Ovary (tissue), 9 donors: ENCODE measurements around the gene KIF26B. TPM values are rescaled to one million over a fixed set of nuclear protein-coding genes. Genes with fewer than 3 reads are reported as not detected.

Experiments used
- DNase-seq, 5 donors: peaks; one replicate each; pipeline ENCODE4 v3.0.0-alpha.2; 2019 to 2020
- H3K27ac ChIP-seq, 2 donors: fragments of 200-600 bp; one replicate each; pipeline versions ENCODE4 v1.5.1 to v1.8.0; 2019 to 2022
- H3K27me3 ChIP-seq: fragments of 200-600 bp; one replicate; pipeline ENCODE4 v1.8.0; 2022
- H3K36me3 ChIP-seq: fragments of 200-600 bp; sonication (generic); one replicate; pipeline ENCODE4 v1.5.1; 2019
- H3K4me1 ChIP-seq: one replicate; pipeline ENCODE4 v1.8.1; 2013; ENCODE audit warnings: mild to moderate bottlenecking, moderate library complexity; ENCODE audit not compliant: insufficient read depth
- H3K4me3 ChIP-seq: fragments of 200-600 bp; sonication (generic); one replicate; pipeline ENCODE4 v1.5.1; 2017
- H3K9me3 ChIP-seq, 2 donors: fragments of 200-600 bp in 1 of 2; sonication (generic) in 1 of 2; one replicate each; pipeline versions ENCODE4 v1.5.1 to v1.8.1; 2013 to 2019; ENCODE audit warnings: mild to moderate bottlenecking in 1 of 2, moderate library complexity in 1 of 2
- CTCF ChIP-seq, 3 donors: fragments of 450-650 bp in 2 of 3; fragments of 200-600 bp in 1 of 3; IDR thresholded peaks; one replicate each; pipeline versions ENCODE4 v1.5.1 to v1.8.0; 2016 to 2022; ENCODE audit warnings: antibody characterized with exemption in 3 of 3, mild to moderate bottlenecking in 1 of 3
- EP300 ChIP-seq: sonication (generic); formaldehyde crosslinking; IDR thresholded peaks from one replicate; pipeline ENCODE4 v1.6.1; 2017; ENCODE audit warnings: antibody characterized with exemption
- POLR2A ChIP-seq: fragments of 450-650 bp; IDR thresholded peaks from one replicate; pipeline ENCODE4 v1.6.1; 2017; ENCODE audit warnings: antibody characterized with exemption, mild to moderate bottlenecking, moderate library complexity
- WGBS, 3 donors: extraction: QIAGEN DNeasy Blood & Tissue Kit in 1 of 3; methylation state at CpG; one replicate each; pipeline versions ENCODE4 v1.1.5 to v1.1.7; 2013 to 2017; 5-methylcytosine and 5-hydroxymethylcytosine counted together
- intact Hi-C, 4 donors: fragments of 100-400 bp; cut with DNase I; formaldehyde crosslinking; loops; one replicate each; pipeline versions ENCODE4 v1.11.0 to v1.15.1; 2022 to 2023
- polyA plus RNA-seq, 2 donors: library from polyadenylated mRNA; stranded (reverse); fragments of 200-250 nt in 1 of 2; fragments of 350-450 nt in 1 of 2; fragmentation: Illumina TruSeq in 1 of 2; extraction: RNeasy Lipid Tissue Mini Kit (QIAGEN cat#74804) in 1 of 2; gene quantifications; one replicate each; pipeline ENCODE4 v1.2.3, GENCODE V29; 2013 to 2014
- total RNA-seq, 7 donors: library from RNA; depleted of rRNA in 2 of 7; stranded (reverse); fragments of >200 nt in 2 of 7; fragmentation: NEBNext Ultra II Directional in 3 of 7; extraction: Animal tissue kit (Norgen Biotek cat#: 25700) in 3 of 7; gene quantifications; one replicate each; pipeline versions ENCODE4 v1.1.0 to v1.2.4, GENCODE V29; 2016 to 2023
- donor health status: DM: no; HTN: no; CAD: no; lungs with moderate emphysema.
- donor health status: DM: no; HTN: no; CAD: no.
- donor health status: Bipolar disorder and iron deficiency.
- donor health status: DM: yes; HTN: yes; CAD: no.
- donor health status: DM: no; HTN: no; CAD: no.
- donor health status: DM: yes; HTN: yes; CAD: no.

KIF26B gene
- total and polyA plus RNA-seq, 9 donors, result 0.28 to 4.0 (median 0.54) TPM

DNA sequence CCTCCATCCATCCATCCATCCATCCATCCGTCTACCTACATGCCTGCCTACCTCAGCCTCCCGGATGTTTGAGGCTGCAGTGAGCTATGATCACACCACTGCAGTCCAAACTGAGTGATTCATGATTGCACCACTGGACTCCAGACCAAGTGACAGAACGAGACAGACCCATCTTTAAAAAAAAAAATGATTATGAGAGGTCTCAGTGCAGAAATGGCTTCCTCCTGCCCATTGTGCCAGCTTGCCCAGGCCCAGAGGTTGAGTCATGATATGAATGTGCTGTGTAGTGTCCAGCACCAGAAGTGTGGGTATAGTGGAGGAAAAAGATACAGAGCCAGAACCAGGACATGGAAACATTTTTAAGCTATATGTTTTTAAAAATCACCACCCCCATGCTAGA is 149.9 kb downstream of the KIF26B start:
- no peaks in the 10 kb centered on the region for H3K36me3 ChIP-seq

DNA sequence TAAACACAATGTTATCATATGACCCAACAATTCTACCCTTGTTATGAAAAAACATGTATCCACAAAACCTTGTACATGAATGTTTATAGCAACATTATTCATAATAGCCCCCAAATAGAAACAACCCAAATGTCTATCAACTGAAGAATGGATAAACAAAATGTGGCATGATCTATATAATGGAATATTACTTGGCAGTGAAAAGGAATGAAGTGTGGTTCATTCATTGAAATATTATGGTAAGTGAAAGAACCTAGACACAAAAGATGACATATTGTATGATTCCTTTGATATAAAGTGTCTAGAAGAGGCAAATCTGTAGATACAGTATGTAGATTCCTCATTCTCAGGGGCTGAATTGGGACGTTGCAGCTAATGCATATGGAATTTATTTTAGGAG is 151.2 kb downstream of the KIF26B start:
- peaks cover under 1% of the 10 kb centered on the region for H3K4me1 ChIP-seq
- H3K4me3 ChIP-seq, result no peak overlapping the region
- no peak overlapping the region for H3K27ac ChIP-seq
- WGBS, 3 donors, result 93 to 98% (median 93%) methylated on average over 1 of the region's 1 CpG
- intact Hi-C loops, result no loop called here
- no peak for DNase-seq
- no peak for TF ChIP-seq EP300
- TF ChIP-seq POLR2A, result no peak
- no peak for TF ChIP-seq CTCF (IDR thresholded peaks at IDR 0.05)
- no peaks in the 10 kb centered on the region for H3K9me3 ChIP-seq
- no peaks in the 10 kb centered on the region for H3K27me3 ChIP-seq
- no peaks in the 10 kb centered on the region for H3K36me3 ChIP-seq

More for the DNA sequence above, 149.9 kb downstream of the KIF26B start:
- TF ChIP-seq POLR2A (no peak), CTCF (IDR thresholded peaks at IDR 0.05) (no peak), EP300 (no peak)
- 87 to 94% (median 93%) methylated on average over 3 of the region's 3 CpGs for WGBS, 3 donors
- intact Hi-C loops, result no loop called here
- Histone ChIP-seq H3K9me3 (no peaks in the 10 kb centered on the region), H3K4me3 (no peak overlapping the region), H3K27ac (no peak overlapping the region), H3K27me3 (no peaks in the 10 kb centered on the region), H3K4me1 (peaks cover 2% of the 10 kb centered on the region)
- DNase-seq, result no peak

GRCh38 chr1:245306628-245307410 is 152.0 kb downstream of the KIF26B start:
- TF ChIP-seq POLR2A (no peak), CTCF (IDR thresholded peaks at IDR 0.05) (no peak), EP300 (no peak)
- Histone ChIP-seq H3K4me3 (no peak overlapping the region), H3K27ac (no peak overlapping the region), H3K36me3 (no peaks in the 10 kb centered on the region), H3K9me3 (no peaks in the 10 kb centered on the region), H3K27me3 (no peaks in the 10 kb centered on the region), H3K4me1 (no peaks in the 10 kb centered on the region)
- WGBS, 3 donors, result 56 to 65% (median 57%) methylated on average over 12 of the region's 12 CpGs
- intact Hi-C loops, result no loop called here
- DNase-seq, result no peak

DNA sequence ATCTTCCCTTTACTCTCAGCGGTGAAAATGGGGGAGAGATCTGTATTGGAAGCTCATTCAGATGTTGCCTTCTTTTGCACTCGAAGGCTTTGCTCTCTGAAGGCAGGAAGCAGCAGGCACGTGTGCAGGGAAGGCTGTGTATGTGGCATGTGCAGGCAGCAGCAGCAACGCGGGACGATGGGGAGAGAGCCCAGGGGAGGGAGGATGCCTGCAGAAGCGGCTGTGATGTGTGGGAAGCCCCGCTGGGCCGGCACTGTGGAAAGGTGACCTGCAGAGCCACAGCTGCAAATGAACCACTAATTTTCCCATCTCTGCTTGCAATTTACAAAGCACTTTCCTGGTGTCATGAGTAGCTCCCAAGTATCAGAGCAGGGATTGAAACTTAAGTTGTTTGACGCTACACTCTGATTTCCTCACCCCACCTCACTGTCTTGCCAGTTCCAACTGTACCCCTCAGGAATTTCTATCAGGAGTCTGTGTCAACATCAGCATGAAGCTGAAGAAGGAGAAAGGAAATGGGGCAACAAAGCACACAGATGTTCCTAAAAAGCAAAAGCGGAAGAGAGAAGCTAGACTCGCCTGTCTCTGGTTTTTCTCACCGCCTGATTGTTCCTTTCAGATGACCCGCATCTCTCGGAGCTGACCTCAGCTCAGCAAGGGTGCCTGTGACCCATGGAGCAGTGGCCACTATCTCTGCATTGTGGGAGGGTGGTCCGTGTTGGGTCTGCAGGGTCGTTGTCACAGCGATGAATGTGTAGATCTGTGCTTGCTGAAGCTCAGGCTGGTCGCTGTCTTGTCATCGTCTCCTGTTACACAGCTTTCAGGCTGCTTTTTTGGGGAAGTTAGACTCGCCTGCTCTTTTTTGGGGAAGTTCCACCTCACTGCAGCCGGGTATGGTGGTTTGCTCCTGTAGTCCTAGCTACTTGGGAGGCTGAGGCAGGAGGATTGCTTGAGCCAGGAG is 156.1 kb downstream of the KIF26B start:
- no peaks in the 10 kb centered on the region for H3K36me3 ChIP-seq
- H3K4me1 ChIP-seq, result no peaks in the 10 kb centered on the region
- TF ChIP-seq CTCF (IDR thresholded peaks at IDR 0.05), result no peak
- no peak for TF ChIP-seq POLR2A
- no peak for TF ChIP-seq EP300
- H3K4me3 ChIP-seq, result no peak overlapping the region
- DNase-seq, result peak in 1 of 5 donors; percentile 17
- H3K27ac ChIP-seq, result no peak overlapping the region
- no peaks in the 10 kb centered on the region for H3K27me3 ChIP-seq
- H3K9me3 ChIP-seq, result no peaks in the 10 kb centered on the region
- intact Hi-C loops, result no loop called here
- WGBS, 3 donors, result 40 to 45% (median 44%) methylated on average over 22 of the region's 22 CpGs
